ENCODE data around the gene AFDN.

- TF ChIP-seq CTCF (IDR thresholded peaks at IDR 0.05): no peak
- TF ChIP-seq POLR2A (IDR thresholded peaks at IDR 0.05): no peak
These were observed 130.9 kb downstream of the AFDN start for GRCh38 chr6:167957626-167958025.

Data from thyroid gland (tissue), 4 donors.